Osteocyte (in vitro differentiated cells): ENCODE data around the gene HCN1. TPM values are rescaled to one million over a fixed set of nuclear protein-coding genes. Genes with fewer than 3 reads are reported as not detected.
"Not testable (repeated sequence)": the region's sequence is repeated elsewhere in the genome, so short reads cannot be mapped to it uniquely, and the experiment has no call there.

Source experiments
- DNase-seq: peaks from one replicate; pipeline ENCODE4 v3.0.0; 2021; ENCODE audit warnings: mixed read lengths; ENCODE audit not compliant: unreplicated experiment; ENCODE audit errors: extremely low spot score
- H3K27ac Mint-ChIP-seq: one replicate; pipeline ENCODE4 v1.8.0; 2021; ENCODE audit warnings: mild to moderate bottlenecking, mixed read lengths; ENCODE audit not compliant: unreplicated experiment
- H3K27me3 Mint-ChIP-seq: one replicate; pipeline ENCODE4 v1.8.0; 2021; ENCODE audit warnings: mixed read lengths; ENCODE audit not compliant: unreplicated experiment
- H3K36me3 Mint-ChIP-seq: one replicate; pipeline ENCODE4 v1.8.0; 2021; ENCODE audit warnings: mixed read lengths; ENCODE audit not compliant: unreplicated experiment
- H3K4me1 Mint-ChIP-seq: one replicate; pipeline ENCODE4 v1.8.0; 2021; ENCODE audit warnings: mixed read lengths; ENCODE audit not compliant: unreplicated experiment
- H3K4me3 Mint-ChIP-seq: one replicate; pipeline ENCODE4 v1.8.0; 2021; ENCODE audit warnings: mild to moderate bottlenecking, moderate library complexity, mixed read lengths; ENCODE audit not compliant: unreplicated experiment
- H3K9me3 Mint-ChIP-seq: one replicate; pipeline ENCODE4 v1.8.0; 2021; ENCODE audit warnings: mixed read lengths; ENCODE audit not compliant: unreplicated experiment
- total RNA-seq: library from RNA; stranded (reverse); gene quantifications from 2 replicates; pipeline ENCODE4 v1.2.1, GENCODE V29; 2021
- TF ChIP-seq, protein P1 (sequence below): fragments of 200-600 bp; sonication (generic); IDR thresholded peaks from 2 replicates; pipeline ENCODE4 v1.5.0; 2021; ENCODE audit warnings: antibody characterized with exemption, mild to moderate bottlenecking, moderate library complexity

HCN1 gene
- total RNA-seq, 1 donor from 2014 or later = not detected

GRCh38 chr5:45509371-45509770 is 186.8 kb downstream of the HCN1 start:
- Mint-ChIP-seq H3K4me1 (no peaks in the 10 kb centered on the region), H3K27me3 (no peaks in the 10 kb centered on the region), H3K27ac (no peak overlapping the region), H3K36me3 (no peaks in the 10 kb centered on the region), H3K9me3 (no peaks in the 10 kb centered on the region), H3K4me3 (no peak overlapping the region)
- no peak for DNase-seq
- TF ChIP-seq, protein P1, sequence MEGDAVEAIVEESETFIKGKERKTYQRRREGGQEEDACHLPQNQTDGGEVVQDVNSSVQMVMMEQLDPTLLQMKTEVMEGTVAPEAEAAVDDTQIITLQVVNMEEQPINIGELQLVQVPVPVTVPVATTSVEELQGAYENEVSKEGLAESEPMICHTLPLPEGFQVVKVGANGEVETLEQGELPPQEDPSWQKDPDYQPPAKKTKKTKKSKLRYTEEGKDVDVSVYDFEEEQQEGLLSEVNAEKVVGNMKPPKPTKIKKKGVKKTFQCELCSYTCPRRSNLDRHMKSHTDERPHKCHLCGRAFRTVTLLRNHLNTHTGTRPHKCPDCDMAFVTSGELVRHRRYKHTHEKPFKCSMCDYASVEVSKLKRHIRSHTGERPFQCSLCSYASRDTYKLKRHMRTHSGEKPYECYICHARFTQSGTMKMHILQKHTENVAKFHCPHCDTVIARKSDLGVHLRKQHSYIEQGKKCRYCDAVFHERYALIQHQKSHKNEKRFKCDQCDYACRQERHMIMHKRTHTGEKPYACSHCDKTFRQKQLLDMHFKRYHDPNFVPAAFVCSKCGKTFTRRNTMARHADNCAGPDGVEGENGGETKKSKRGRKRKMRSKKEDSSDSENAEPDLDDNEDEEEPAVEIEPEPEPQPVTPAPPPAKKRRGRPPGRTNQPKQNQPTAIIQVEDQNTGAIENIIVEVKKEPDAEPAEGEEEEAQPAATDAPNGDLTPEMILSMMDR = no peak

- Mint-ChIP-seq H3K4me3 (no peak overlapping the region), H3K4me1 (no peaks in the 10 kb centered on the region), H3K9me3 (peaks cover 2% of the 10 kb centered on the region), H3K27ac (no peak overlapping the region), H3K27me3 (no peaks in the 10 kb centered on the region), H3K36me3 (no peaks in the 10 kb centered on the region)
- TF ChIP-seq, protein P1 = no peak
- no peak for DNase-seq
These were observed 188.0 kb downstream of the HCN1 start for GRCh38 chr5:45508135-45508534.

- no peaks in the 10 kb centered on the region for H3K27me3 Mint-ChIP-seq
- no peak overlapping the region for H3K4me3 Mint-ChIP-seq
- H3K4me1 Mint-ChIP-seq = no peaks in the 10 kb centered on the region
- H3K27ac Mint-ChIP-seq = no peak overlapping the region
- TF ChIP-seq, protein P1 = no peak
- H3K9me3 Mint-ChIP-seq = peaks cover 4% of the 10 kb centered on the region
- DNase-seq = no peak
- H3K36me3 Mint-ChIP-seq = no peaks in the 10 kb centered on the region
These were observed 189.0 kb downstream of the HCN1 start for GRCh38 chr5:45507178-45507577.

GRCh38 chr5:45499006-45499405 is 197.2 kb downstream of the HCN1 start:
- DNase-seq, H3K27me3 Mint-ChIP-seq, H3K9me3 Mint-ChIP-seq, H3K4me1 Mint-ChIP-seq, H3K4me3 Mint-ChIP-seq, H3K27ac Mint-ChIP-seq, H3K36me3 Mint-ChIP-seq: not testable (repeated sequence)

- no peaks in the 10 kb centered on the region for H3K36me3 Mint-ChIP-seq
These were observed 204.8 kb downstream of the HCN1 start for GRCh38 chr5:45491368-45491767.

More at GRCh38 chr5:45491368-45491767, 204.8 kb downstream of the HCN1 start:
- H3K4me1 Mint-ChIP-seq = no peaks in the 10 kb centered on the region
- peaks cover 9% of the 10 kb centered on the region for H3K9me3 Mint-ChIP-seq
- H3K27me3 Mint-ChIP-seq = no peaks in the 10 kb centered on the region
- no peak for DNase-seq
- TF ChIP-seq, protein P1 = no peak
- H3K27ac Mint-ChIP-seq = no peak overlapping the region
- H3K4me3 Mint-ChIP-seq = no peak overlapping the region
